Eye (tissue), 1 donor: Measurements from ENCODE around the gene NCCRP1.

Experiments used
- DNase-seq: peaks from one replicate; pipeline ENCODE4 v3.0.0-alpha.2; 2015

NCCRP1 gene

GRCh38 chr19:39196860-39197562, at the start of gene NCCRP1:
Gene NCCRP1, plus strand, starts transcription at chr19:39196964. Its CDS starts 19 bp downstream, at chr19:39196983.
- peak; percentile 60 for DNase-seq

- DNase-seq = no peak
These were observed 49.3 kb upstream of the NCCRP1 start for GRCh38 chr19:39147480-39147879.

GRCh38 chr19:39148939-39149529, 47.7 kb upstream of the NCCRP1 start:
- no peak for DNase-seq

GRCh38 chr19:39150235-39150634, 46.5 kb upstream of the NCCRP1 start:
- no peak for DNase-seq

GRCh38 chr19:39150807-39151600, 45.8 kb upstream of the NCCRP1 start:
- DNase-seq = no peak

- DNase-seq = no peak
These were observed 44.7 kb upstream of the NCCRP1 start for GRCh38 chr19:39152066-39152465.

GRCh38 chr19:39154100-39154628, 42.6 kb upstream of the NCCRP1 start:
- DNase-seq = no peak

- DNase-seq = no peak
These were observed 42.1 kb upstream of the NCCRP1 start for GRCh38 chr19:39154629-39155100.

- DNase-seq = no peak
These were observed 41.6 kb upstream of the NCCRP1 start for GRCh38 chr19:39155114-39155700.

GRCh38 chr19:39155741-39156140, 41.0 kb upstream of the NCCRP1 start:
- no peak for DNase-seq

- no peak for DNase-seq
These were observed 40.2 kb upstream of the NCCRP1 start for GRCh38 chr19:39156326-39157230.

GRCh38 chr19:39157275-39157996, 39.3 kb upstream of the NCCRP1 start:
- no peak for DNase-seq

- no peak for DNase-seq
These were observed 38.8 kb upstream of the NCCRP1 start for GRCh38 chr19:39157997-39158389.

GRCh38 chr19:39158646-39159260, 38.0 kb upstream of the NCCRP1 start:
- no peak for DNase-seq

GRCh38 chr19:39160523-39160861, 36.3 kb upstream of the NCCRP1 start:
- no peak for DNase-seq

- DNase-seq = no peak
These were observed 35.7 kb upstream of the NCCRP1 start for GRCh38 chr19:39160889-39161672.

- no peak for DNase-seq
These were observed 34.2 kb upstream of the NCCRP1 start for GRCh38 chr19:39162441-39163043.

- no peak for DNase-seq
These were observed 33.1 kb upstream of the NCCRP1 start for GRCh38 chr19:39163621-39164020.

- DNase-seq = no peak
These were observed 32.5 kb upstream of the NCCRP1 start for GRCh38 chr19:39164289-39164688.

- DNase-seq = no peak
These were observed 30.9 kb upstream of the NCCRP1 start for GRCh38 chr19:39165857-39166256.
